Midbrain (tissue), 1 donor: Measurements from ENCODE around the gene SLC7A11.
A peak's percentile ranks its signal among the peaks of the same experiment; 100 is the strongest.

Experiments used
- DNase-seq: peaks from one replicate; lab custom pipeline; 2025; lab: John Stamatoyannopoulos, UW

The SLC7A11 gene

GRCh38 chr4:138242076-138242833 is at the start of gene SLC7A11:
SLC7A11 (minus strand) TSS chr4:138242349; CDS start chr4:138242069, 280 bp downstream.
- peak; percentile 60 for DNase-seq

- DNase-seq, result no peak
These were observed 49.3 kb upstream of the SLC7A11 start for GRCh38 chr4:138291431-138291830.

GRCh38 chr4:138290805-138291204 is 48.7 kb upstream of the SLC7A11 start:
- DNase-seq, result no peak

GRCh38 chr4:138279286-138279685 is 37.1 kb upstream of the SLC7A11 start:
- DNase-seq, result no peak

- DNase-seq, result no peak
These were observed 35.0 kb upstream of the SLC7A11 start for GRCh38 chr4:138277133-138277532.

- DNase-seq, result peak; percentile 49
These were observed 33.9 kb upstream of the SLC7A11 start for GRCh38 chr4:138275963-138276621.

GRCh38 chr4:138275216-138275615 is 33.1 kb upstream of the SLC7A11 start:
- no peak for DNase-seq

GRCh38 chr4:138269175-138269574 is 27.0 kb upstream of the SLC7A11 start:
- DNase-seq, result no peak

- DNase-seq, result no peak
These were observed 25.7 kb upstream of the SLC7A11 start for GRCh38 chr4:138267835-138268234.

GRCh38 chr4:138266948-138267347 is 24.8 kb upstream of the SLC7A11 start:
- DNase-seq, result no peak

- DNase-seq, result no peak
These were observed 21.2 kb upstream of the SLC7A11 start for GRCh38 chr4:138263247-138263816.

GRCh38 chr4:138262469-138262868 is 20.3 kb upstream of the SLC7A11 start:
- no peak for DNase-seq

- no peak for DNase-seq
These were observed 19.9 kb upstream of the SLC7A11 start for GRCh38 chr4:138262030-138262429.

GRCh38 chr4:138259824-138260223 is 17.7 kb upstream of the SLC7A11 start:
- no peak for DNase-seq

GRCh38 chr4:138259271-138259670 is 17.1 kb upstream of the SLC7A11 start:
- DNase-seq, result no peak

- DNase-seq, result no peak
These were observed 14.5 kb upstream of the SLC7A11 start for GRCh38 chr4:138256608-138257007.

- DNase-seq, result no peak
These were observed 13.9 kb upstream of the SLC7A11 start for GRCh38 chr4:138255917-138256597.

- DNase-seq, result no peak
These were observed 10.4 kb upstream of the SLC7A11 start for GRCh38 chr4:138252551-138252950.

GRCh38 chr4:138251938-138252337 is 9.8 kb upstream of the SLC7A11 start:
- no peak for DNase-seq

- no peak for DNase-seq
These were observed 7.0 kb upstream of the SLC7A11 start for GRCh38 chr4:138249132-138249531.

- no peak for DNase-seq
These were observed 5.9 kb upstream of the SLC7A11 start for GRCh38 chr4:138248058-138248457.

GRCh38 chr4:138247643-138248042 is 5.5 kb upstream of the SLC7A11 start:
- DNase-seq, result no peak

- no peak for DNase-seq
These were observed 1.2 kb upstream of the SLC7A11 start for GRCh38 chr4:138243369-138243768.
